DND-41 (cell line): ENCODE data around the gene CST5.
"Not testable (repeated sequence)": the region's sequence is repeated elsewhere in the genome, so short reads cannot be mapped to it uniquely, and the experiment has no call there.

Experiments
- ATAC-seq: fragments of 200-7000 bp; cut with Tn5 transposase; 3 replicates; pipeline ENCODE4 v1.9.1; 2021; ENCODE audit warnings: low read depth; ENCODE audit not compliant: insufficient read depth
- DNase-seq: peaks from one replicate; pipeline ENCODE4 v3.0.0-alpha.2; 2020
- H2AFZ ChIP-seq: 2 replicates; pipeline ENCODE4 v1.6.0; 2012; ENCODE audit warnings: low read depth, low read length
- H3K27ac ChIP-seq: 2 replicates; pipeline ENCODE4 v1.5.1; 2012; ENCODE audit warnings: low read length, inconsistent platforms
- H3K27me3 ChIP-seq: fragments of 200-600 bp; sonication (generic); 2 replicates; pipeline ENCODE4 v1.6.0; 2012; ENCODE audit warnings: low read length, mild to moderate bottlenecking, inconsistent platforms; ENCODE audit not compliant: insufficient read depth, poor library complexity
- H3K36me3 ChIP-seq: 2 replicates; pipeline ENCODE4 v1.5.1; 2012; ENCODE audit warnings: low read length, inconsistent platforms; ENCODE audit not compliant: insufficient read depth
- H3K4me1 ChIP-seq: 2 replicates; pipeline ENCODE4 v1.5.1; 2012; ENCODE audit warnings: mild to moderate bottlenecking, low read length; ENCODE audit not compliant: insufficient read depth
- H3K4me2 ChIP-seq: 2 replicates; pipeline ENCODE4 v1.6.0; 2012; ENCODE audit warnings: mild to moderate bottlenecking, moderate library complexity, low read length, inconsistent platforms; ENCODE audit not compliant: insufficient read depth
- H3K4me3 ChIP-seq, 2 experiments: fragments of 200-600 bp in 1 of 2; shearing (Covaris generic) in 1 of 2; 2 replicates each; pipeline ENCODE4 v1.5.1; 2012 to 2016; ENCODE audit warnings: inconsistent platforms in 2 of 2, low read length in 2 of 2, mild to moderate bottlenecking in 2 of 2, low read depth in 1 of 2, moderate library complexity in 1 of 2
- H3K79me2 ChIP-seq: 2 replicates; pipeline ENCODE4 v1.6.0; 2012; ENCODE audit warnings: low read length, inconsistent platforms; ENCODE audit not compliant: insufficient read depth
- H3K9ac ChIP-seq: 2 replicates; pipeline ENCODE4 v1.6.0; 2012; ENCODE audit warnings: low read depth, mild to moderate bottlenecking, inconsistent platforms, low read length, moderate library complexity
- H3K9me3 ChIP-seq: 2 replicates; pipeline ENCODE4 v1.5.1; 2012; ENCODE audit warnings: low read length, moderate library complexity, mild to moderate bottlenecking, inconsistent platforms; ENCODE audit not compliant: insufficient read depth, severe bottlenecking
- H4K20me1 ChIP-seq: 2 replicates; pipeline ENCODE4 v1.6.0; 2012; ENCODE audit warnings: low read length; ENCODE audit not compliant: insufficient read depth
- EZH2 ChIP-seq: IDR thresholded peaks from 3 replicates; pipeline ENCODE4 v1.6.1; 2012; ENCODE audit warnings: borderline replicate concordance, low read depth, mild to moderate bottlenecking, moderate library complexity, low read length, inconsistent platforms; ENCODE audit not compliant: severe bottlenecking
- TF ChIP-seq, protein P1 (sequence below): IDR thresholded peaks from 2 replicates; pipeline ENCODE4 v1.5.1; 2012; ENCODE audit warnings: borderline replicate concordance, low read length, moderate library complexity, mild to moderate bottlenecking; ENCODE audit not compliant: poor library complexity, severe bottlenecking; ENCODE audit errors: extremely low read depth

CST5 gene

DNA sequence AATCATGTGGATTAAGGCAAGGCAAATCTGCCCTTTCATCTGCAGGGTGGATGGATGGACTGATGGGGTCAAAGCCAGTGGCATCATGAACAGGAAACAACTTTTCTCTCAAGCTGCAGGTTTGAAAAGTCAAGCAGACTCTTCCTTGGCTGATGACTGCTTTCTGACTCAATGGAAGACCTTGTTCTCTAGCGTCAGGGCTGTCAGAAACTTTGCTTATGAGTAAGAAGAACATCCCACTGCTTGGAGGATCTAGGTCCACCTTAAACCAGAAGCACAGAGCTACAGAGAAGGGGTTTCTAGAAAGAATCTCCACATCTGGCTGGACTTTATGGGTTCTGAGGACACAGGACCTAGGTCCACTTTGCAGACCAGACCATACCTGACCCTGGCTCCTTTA lies 36.3 kb upstream of the CST5 start:
- no peak for DNase-seq

DNA sequence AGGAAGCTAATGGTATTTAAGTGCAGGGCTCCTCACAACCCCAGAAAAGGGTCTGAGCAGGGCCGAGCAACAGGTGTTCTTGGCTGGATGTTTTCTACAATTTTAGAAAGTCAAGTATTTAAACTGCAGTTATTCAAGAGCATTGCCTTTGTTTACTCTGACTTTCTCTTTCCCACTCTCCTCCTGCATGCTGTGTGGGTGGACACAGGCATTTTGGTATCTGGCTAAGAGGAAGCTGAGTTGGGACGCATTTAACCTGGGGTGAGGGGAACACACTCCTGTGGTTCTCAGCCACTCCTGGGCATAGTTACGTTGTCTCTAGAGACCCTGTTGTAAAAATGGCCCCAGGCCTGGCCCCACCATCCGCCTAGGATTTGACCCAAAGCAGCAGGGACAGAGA lies 34.9 kb upstream of the CST5 start:
- H3K27ac ChIP-seq, H2AFZ ChIP-seq, H3K36me3 ChIP-seq, H3K9me3 ChIP-seq, DNase-seq, H3K79me2 ChIP-seq, ATAC-seq, H3K27me3 ChIP-seq, H3K9ac ChIP-seq, H3K4me3 ChIP-seq, H4K20me1 ChIP-seq, H3K4me2 ChIP-seq, H3K4me1 ChIP-seq: not testable (repeated sequence)

More for the DNA sequence above, 36.3 kb upstream of the CST5 start:
- no peak for TF ChIP-seq EZH2
- TF ChIP-seq, protein P1, sequence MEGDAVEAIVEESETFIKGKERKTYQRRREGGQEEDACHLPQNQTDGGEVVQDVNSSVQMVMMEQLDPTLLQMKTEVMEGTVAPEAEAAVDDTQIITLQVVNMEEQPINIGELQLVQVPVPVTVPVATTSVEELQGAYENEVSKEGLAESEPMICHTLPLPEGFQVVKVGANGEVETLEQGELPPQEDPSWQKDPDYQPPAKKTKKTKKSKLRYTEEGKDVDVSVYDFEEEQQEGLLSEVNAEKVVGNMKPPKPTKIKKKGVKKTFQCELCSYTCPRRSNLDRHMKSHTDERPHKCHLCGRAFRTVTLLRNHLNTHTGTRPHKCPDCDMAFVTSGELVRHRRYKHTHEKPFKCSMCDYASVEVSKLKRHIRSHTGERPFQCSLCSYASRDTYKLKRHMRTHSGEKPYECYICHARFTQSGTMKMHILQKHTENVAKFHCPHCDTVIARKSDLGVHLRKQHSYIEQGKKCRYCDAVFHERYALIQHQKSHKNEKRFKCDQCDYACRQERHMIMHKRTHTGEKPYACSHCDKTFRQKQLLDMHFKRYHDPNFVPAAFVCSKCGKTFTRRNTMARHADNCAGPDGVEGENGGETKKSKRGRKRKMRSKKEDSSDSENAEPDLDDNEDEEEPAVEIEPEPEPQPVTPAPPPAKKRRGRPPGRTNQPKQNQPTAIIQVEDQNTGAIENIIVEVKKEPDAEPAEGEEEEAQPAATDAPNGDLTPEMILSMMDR: no peak
- Histone ChIP-seq H3K4me2 (no peak overlapping the region), H3K27ac (no peak overlapping the region), H3K36me3 (no peaks in the 10 kb centered on the region), H2AFZ (no peak overlapping the region), H3K9ac (no peak overlapping the region), H3K79me2 (no peaks in the 10 kb centered on the region), H4K20me1 (no peaks in the 10 kb centered on the region), H3K4me1 (no peaks in the 10 kb centered on the region), H3K27me3 (no peaks in the 10 kb centered on the region), H3K9me3 (no peaks in the 10 kb centered on the region), H3K4me3 (no peak overlapping the region)
- ATAC-seq: no peak

DNA sequence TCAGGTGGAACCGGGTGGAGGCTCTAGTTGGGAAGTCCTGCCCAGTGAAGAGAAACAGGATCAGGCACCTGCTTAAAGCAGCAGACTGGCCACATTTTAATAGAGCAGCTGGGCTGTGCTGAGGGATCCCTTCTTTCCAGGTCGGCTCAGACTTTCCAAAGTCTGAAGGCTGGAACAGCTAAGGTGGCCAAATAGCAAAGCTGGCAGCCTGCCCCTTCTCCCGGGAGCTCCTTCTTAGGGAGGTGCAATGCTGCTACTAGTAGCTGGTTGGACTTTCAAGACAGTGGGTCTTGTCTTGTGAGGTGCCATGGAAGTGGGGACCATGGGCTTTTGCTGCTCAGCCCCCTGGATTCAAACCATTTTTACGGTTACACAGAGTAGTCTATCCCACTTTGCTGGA lies 30.7 kb upstream of the CST5 start:
- H3K27me3 ChIP-seq: no peaks in the 10 kb centered on the region
- H3K4me2 ChIP-seq: no peak overlapping the region
- H3K9ac ChIP-seq: no peak overlapping the region
- no peak overlapping the region for H2AFZ ChIP-seq
- no peaks in the 10 kb centered on the region for H3K4me1 ChIP-seq
- H3K79me2 ChIP-seq: no peaks in the 10 kb centered on the region
- no peak for DNase-seq
- peaks cover 6% of the 10 kb centered on the region for H3K9me3 ChIP-seq
- ATAC-seq: no peak
- H3K36me3 ChIP-seq: no peaks in the 10 kb centered on the region
- no peak overlapping the region for H3K27ac ChIP-seq
- TF ChIP-seq EZH2: no peak
- TF ChIP-seq, protein P1: no peak
- no peaks in the 10 kb centered on the region for H4K20me1 ChIP-seq
- H3K4me3 ChIP-seq: no peak overlapping the region

DNA sequence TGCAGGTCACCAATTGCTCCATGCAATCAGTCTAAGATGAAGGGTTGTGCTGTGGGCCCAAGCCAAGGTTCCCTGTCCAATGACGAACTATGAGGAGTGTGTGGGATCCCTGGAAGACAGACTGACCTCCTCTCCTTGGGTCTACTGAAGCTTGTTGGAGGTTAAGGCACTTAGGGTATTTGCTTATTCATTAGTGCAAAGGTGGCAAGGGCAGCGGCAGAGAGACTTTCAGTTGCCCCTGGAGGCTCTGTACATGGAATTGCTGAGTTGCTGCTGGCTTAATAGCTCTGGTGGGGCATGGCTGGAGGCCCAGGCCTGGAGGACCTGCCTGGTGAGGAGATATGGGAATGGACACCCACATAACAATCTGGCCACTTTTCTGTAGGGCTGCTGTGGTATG lies 29.8 kb upstream of the CST5 start:
- Histone ChIP-seq H3K9me3 (peaks cover 6% of the 10 kb centered on the region), H3K4me2 (no peak overlapping the region), H3K27me3 (no peaks in the 10 kb centered on the region)

More for the DNA sequence above, 29.8 kb upstream of the CST5 start:
- DNase-seq (no peak), ATAC-seq (no peak)
- Histone ChIP-seq H3K4me1 (no peaks in the 10 kb centered on the region), H3K9ac (no peak overlapping the region), H3K79me2 (no peaks in the 10 kb centered on the region), H2AFZ (no peak overlapping the region), H3K4me3 (no peak overlapping the region), H4K20me1 (no peaks in the 10 kb centered on the region), H3K36me3 (no peaks in the 10 kb centered on the region), H3K27ac (no peak overlapping the region)
- TF ChIP-seq, protein P1: no peak
- no peak for TF ChIP-seq EZH2
